Measurements from ENCODE around the gene PTPRM. TPM values are rescaled to one million over a fixed set of nuclear protein-coding genes. Genes with fewer than 3 reads are reported as not detected.

Gene PTPRM
- total RNA-seq, 1 donor from 2014 or later = 13.9 TPM

- TF ChIP-seq EZH2 (IDR thresholded peaks at IDR 0.05) = no peak
- Mint-ChIP-seq H3K36me3 (peaks cover 8% of the 10 kb centered on the region), H3K4me3 (no peak overlapping the region), H3K9me3 (peaks cover 45% of the 10 kb centered on the region), H3K4me1 (no peaks in the 10 kb centered on the region), H3K27ac (no peak overlapping the region), H3K27me3 (ENCODE audit: insufficient read depth, low read depth) (peaks cover 2% of the 10 kb centered on the region)
- no peaks in the 10 kb centered on the region for H3F3A ChIP-seq (ENCODE audit: low read depth)
- DNase-seq (ENCODE audit: low spot score) = no peak
- H3K9me3 ChIP-seq (ENCODE audit: low read depth) = peaks cover 5% of the 10 kb centered on the region
- no peak overlapping the region for H3K27ac ChIP-seq
- no peaks in the 10 kb centered on the region for H3K4me1 ChIP-seq
- no peak overlapping the region for H3K4me2 ChIP-seq
- H3K9ac ChIP-seq = no peak overlapping the region
- no peaks in the 10 kb centered on the region for H3K79me2 ChIP-seq (ENCODE audit: low read depth)
- no peaks in the 10 kb centered on the region for H3K36me3 ChIP-seq
- H2AFZ ChIP-seq (replicated peaks) = no peak overlapping the region
- no peaks in the 10 kb centered on the region for H4K20me1 ChIP-seq (ENCODE audit: low read depth)
- no peak overlapping the region for H3K4me3 ChIP-seq
- H3K27me3 ChIP-seq = no peaks in the 10 kb centered on the region
Observed at GRCh38 chr18:7711495-7711894, 144.4 kb downstream of the PTPRM start.

- Histone ChIP-seq H4K20me1 (ENCODE audit: low read depth) (no peaks in the 10 kb centered on the region), H3K36me3 (no peaks in the 10 kb centered on the region), H3K27ac (no peak overlapping the region), H3K9me3 (ENCODE audit: low read depth) (no peaks in the 10 kb centered on the region), H3K4me3 (no peak overlapping the region), H3K9ac (no peak overlapping the region), H3K4me1 (peaks cover 18% of the 10 kb centered on the region), H3F3A (ENCODE audit: low read depth) (no peaks in the 10 kb centered on the region), H3K79me2 (ENCODE audit: low read depth) (no peaks in the 10 kb centered on the region), H3K4me2 (no peak overlapping the region), H3K27me3 (no peaks in the 10 kb centered on the region), H2AFZ (replicated peaks) (no peak overlapping the region)
- no peak overlapping the region for H3K4me3 Mint-ChIP-seq
- peaks cover 2% of the 10 kb centered on the region for H3K4me1 Mint-ChIP-seq
- H3K9me3 Mint-ChIP-seq = peaks cover 11% of the 10 kb centered on the region
- no peaks in the 10 kb centered on the region for H3K27me3 Mint-ChIP-seq (ENCODE audit: insufficient read depth, low read depth)
- H3K36me3 Mint-ChIP-seq = no peaks in the 10 kb centered on the region
- no peak for DNase-seq (ENCODE audit: low spot score)
- TF ChIP-seq EZH2 (IDR thresholded peaks at IDR 0.05) (no peak), EZH2phosphoT487 (IDR thresholded peaks at IDR 0.05) (no peak), CTCF (IDR thresholded peaks at IDR 0.05) (no peak)
- H3K27ac Mint-ChIP-seq = no peak overlapping the region
Observed at GRCh38 chr18:7720395-7720794, 153.3 kb downstream of the PTPRM start.

- H2AFZ ChIP-seq (replicated peaks) = no peak overlapping the region
- H3K9ac ChIP-seq = no peak overlapping the region
- no peaks in the 10 kb centered on the region for H3K79me2 ChIP-seq (ENCODE audit: low read depth)
- H3F3A ChIP-seq (ENCODE audit: low read depth) = no peaks in the 10 kb centered on the region
- no peak for TF ChIP-seq CTCF (IDR thresholded peaks at IDR 0.05)
- no peak for TF ChIP-seq EZH2phosphoT487 (IDR thresholded peaks at IDR 0.05)
- no peak for TF ChIP-seq EZH2 (IDR thresholded peaks at IDR 0.05)
- H3K27me3 Mint-ChIP-seq (ENCODE audit: insufficient read depth, low read depth) = no peaks in the 10 kb centered on the region
- H3K4me1 Mint-ChIP-seq = peaks cover 2% of the 10 kb centered on the region
- no peak for DNase-seq (ENCODE audit: low spot score)
- H3K36me3 ChIP-seq = no peaks in the 10 kb centered on the region
- no peak overlapping the region for H3K4me3 Mint-ChIP-seq
- peaks cover 1% of the 10 kb centered on the region for H3K9me3 Mint-ChIP-seq
- no peaks in the 10 kb centered on the region for H3K36me3 Mint-ChIP-seq
- no peak overlapping the region for H3K4me3 ChIP-seq
- H3K9me3 ChIP-seq (ENCODE audit: low read depth) = no peaks in the 10 kb centered on the region
- no peak overlapping the region for H3K27ac ChIP-seq
- H3K4me2 ChIP-seq = no peak overlapping the region
- no peak overlapping the region for H3K27ac Mint-ChIP-seq
- no peaks in the 10 kb centered on the region for H4K20me1 ChIP-seq (ENCODE audit: low read depth)
- no peaks in the 10 kb centered on the region for H3K27me3 ChIP-seq
- H3K4me1 ChIP-seq = peaks cover 18% of the 10 kb centered on the region
Observed at GRCh38 chr18:7721532-7721931, 154.4 kb downstream of the PTPRM start.

GRCh38 chr18:7722955-7723354, 155.8 kb downstream of the PTPRM start:
- no peaks in the 10 kb centered on the region for H3K27me3 ChIP-seq
- Mint-ChIP-seq H3K27me3 (ENCODE audit: insufficient read depth, low read depth) (no peaks in the 10 kb centered on the region), H3K27ac (no peak overlapping the region), H3K4me3 (no peak overlapping the region), H3K9me3 (no peaks in the 10 kb centered on the region), H3K36me3 (no peaks in the 10 kb centered on the region), H3K4me1 (no peaks in the 10 kb centered on the region)
- peaks cover 14% of the 10 kb centered on the region for H3K4me1 ChIP-seq
- peak overlapping the region; percentile 3 for H3K4me2 ChIP-seq
- no peak for TF ChIP-seq CTCF (IDR thresholded peaks at IDR 0.05)
- no peak overlapping the region for H3K9ac ChIP-seq
- no peak overlapping the region for H3K4me3 ChIP-seq
- no peaks in the 10 kb centered on the region for H3K36me3 ChIP-seq
- no peaks in the 10 kb centered on the region for H3K9me3 ChIP-seq (ENCODE audit: low read depth)
- no peak overlapping the region for H3K27ac ChIP-seq
- DNase-seq (ENCODE audit: low spot score) = no peak
- no peaks in the 10 kb centered on the region for H3K79me2 ChIP-seq (ENCODE audit: low read depth)
- H2AFZ ChIP-seq (replicated peaks) = peak overlapping the region; percentile 44
- H3F3A ChIP-seq (ENCODE audit: low read depth) = no peaks in the 10 kb centered on the region
- H4K20me1 ChIP-seq (ENCODE audit: low read depth) = no peaks in the 10 kb centered on the region

Measured in neural progenitor cell (in vitro differentiated cells).